ENCODE measurements around the gene PCA3. TPM values are rescaled to one million over a fixed set of nuclear protein-coding genes. Genes with fewer than 3 reads are reported as not detected.

The PCA3 gene
- total and polyA plus RNA-seq, 2 of the 8 experiments (the other 6 are each of a cell fraction or from before 2014, with no cell fraction given) = not detected

DNA sequence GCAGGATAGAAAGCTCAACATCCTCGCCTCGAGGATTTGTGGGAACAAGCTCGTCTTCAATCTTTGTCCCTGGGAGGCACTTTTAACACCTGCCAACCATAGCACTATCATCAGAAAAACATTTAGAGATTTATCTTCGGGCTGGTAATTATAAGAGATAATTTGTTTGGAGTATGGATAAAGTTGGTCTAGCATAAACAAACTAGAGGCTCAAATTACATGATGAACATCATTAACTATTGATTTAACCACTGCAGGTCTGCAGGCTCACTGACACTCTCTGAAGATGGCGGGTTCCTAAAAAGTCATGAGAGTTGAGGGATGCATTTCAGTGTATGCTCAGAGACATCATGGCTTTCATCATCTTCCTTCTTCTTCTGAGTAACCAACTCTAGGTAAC lies 25.8 kb upstream of the PCA3 start:
- no peak overlapping the region for H2BK120ac ChIP-seq (replicated peaks; ENCODE audit: low read depth, low read length)
- no peak for DNase-seq (ENCODE audit: low read depth in 1 of 2, low spot score in 2 of 2)
- H3K9ac ChIP-seq (replicated peaks in 1 of 4; ENCODE audit: extremely low read depth in 1 of 4, low read depth in 3 of 4, low read length in 3 of 4) = no peak overlapping the region
- no peak overlapping the region for H3K14ac ChIP-seq (ENCODE audit: insufficient read length)
- H3K56ac ChIP-seq (replicated peaks; ENCODE audit: insufficient read length, low read depth, low read length) = no peak overlapping the region
- no peaks in the 10 kb centered on the region for H4K20me1 ChIP-seq (replicated peaks in 1 of 2; ENCODE audit: control insufficient read depth in 1 of 2, insufficient read depth in 2 of 2, low read length in 2 of 2)
- no peak overlapping the region for H4K5ac ChIP-seq (ENCODE audit: insufficient read length, low read depth, low read length)
- H2BK15ac ChIP-seq (ENCODE audit: low read length) = no peak overlapping the region
- ChIA-PET POLR2A (ENCODE audit: partially characterized antibody) (no interaction called here), CTCF (ENCODE audit: partially characterized antibody) (interaction anchor here (1.1 to 2.1 kb wide), 3 partner anchors 21 to 567 kb away, joined by 3 to 5 read pairs (median 3); no protein-coding TSS in a partner anchor)
- no peaks in the 10 kb centered on the region for H3K9me3 ChIP-seq (ENCODE audit: insufficient read depth in 2 of 2, low read depth in 1 of 2, low read length in 1 of 2)
- H3K4me2 ChIP-seq (ENCODE audit: insufficient read depth in 1 of 2, low read depth in 2 of 2, low read length in 2 of 2) = no peak overlapping the region
- no peak overlapping the region for H3K4ac ChIP-seq (replicated peaks; ENCODE audit: insufficient read length, low read depth, low read length)
- no peak overlapping the region for H3K18ac ChIP-seq (ENCODE audit: extremely low read depth, low read length)
- no peaks in the 10 kb centered on the region for H3K79me2 ChIP-seq (ENCODE audit: control insufficient read depth in 1 of 2, insufficient read depth in 2 of 2, low read length in 2 of 2)
- no peak for TF ChIP-seq YY1 (IDR thresholded peaks at IDR 0.05; ENCODE audit: low read depth, low read length)
- no peak for TF ChIP-seq KDM4A (IDR thresholded peaks at IDR 0.05; ENCODE audit: low read depth, low read length, severe bottlenecking)
- no peak for TF ChIP-seq RFX5 (IDR thresholded peaks at IDR 0.05; ENCODE audit: borderline replicate concordance, low read depth, low read length)
- no peak for TF ChIP-seq CBX8 (IDR thresholded peaks at IDR 0.05; ENCODE audit: borderline replicate concordance, low read depth, low read length)
- TF ChIP-seq GTF2F1 (IDR thresholded peaks at IDR 0.05; ENCODE audit: borderline replicate concordance, low read depth, low read length) = no peak
- no peak for TF ChIP-seq TBP (IDR thresholded peaks at IDR 0.05; ENCODE audit: low read depth, low read length)
- TF ChIP-seq POLR2A (IDR thresholded peaks at IDR 0.05; ENCODE audit: control extremely low read depth in 1 of 2, low read depth in 2 of 2, low read length in 2 of 2) = no peak
- TF ChIP-seq HDAC6 (IDR thresholded peaks at IDR 0.05; ENCODE audit: low read depth, low read length) = no peak
- TF ChIP-seq EZH2 (IDR thresholded peaks at IDR 0.05; ENCODE audit: low read depth, low read length, severe bottlenecking) = no peak
- TF ChIP-seq, protein P1, sequence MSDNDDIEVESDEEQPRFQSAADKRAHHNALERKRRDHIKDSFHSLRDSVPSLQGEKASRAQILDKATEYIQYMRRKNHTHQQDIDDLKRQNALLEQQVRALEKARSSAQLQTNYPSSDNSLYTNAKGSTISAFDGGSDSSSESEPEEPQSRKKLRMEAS (IDR thresholded peaks at IDR 0.05) = no peak
- TF ChIP-seq RXRA (IDR thresholded peaks at IDR 0.05; ENCODE audit: insufficient read depth, low read depth, low read length) = no peak
- TF ChIP-seq SAP30 (IDR thresholded peaks at IDR 0.05; ENCODE audit: insufficient read depth, insufficient replicate concordance, low read length) = no peak
- TF ChIP-seq, protein P2, sequence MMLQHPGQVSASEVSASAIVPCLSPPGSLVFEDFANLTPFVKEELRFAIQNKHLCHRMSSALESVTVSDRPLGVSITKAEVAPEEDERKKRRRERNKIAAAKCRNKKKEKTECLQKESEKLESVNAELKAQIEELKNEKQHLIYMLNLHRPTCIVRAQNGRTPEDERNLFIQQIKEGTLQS (IDR thresholded peaks at IDR 0.05; ENCODE audit: insufficient read depth, low read depth, low read length) = no peak
- TF ChIP-seq SIN3A (conservative IDR thresholded peaks at IDR 0.05 in 1 of 2, IDR thresholded peaks at IDR 0.05 in 1 of 2; ENCODE audit: low read depth in 1 of 2, low read length in 2 of 2) = no peak
- no peak overlapping the region for H2AK5ac ChIP-seq (ENCODE audit: low read depth, low read length)
- H2BK12ac ChIP-seq (ENCODE audit: low read depth, low read length) = no peak overlapping the region
- no peak overlapping the region for H2AFZ ChIP-seq (ENCODE audit: low read length)
- H3K79me1 ChIP-seq (ENCODE audit: low read depth, low read length) = no peaks in the 10 kb centered on the region
- 93% methylated on average over 5 of the region's 5 CpGs; no CpG with 5 or more reads in 1 of the 2 experiments for WGBS, 2 experiments (ENCODE audit: extremely low coverage in 1 of 2, insufficient coverage in 1 of 2, insufficient read length in 1 of 2, insufficient replicate concordance in 2 of 2, low coverage in 1 of 2, low lambda C conversion rate in 2 of 2, missing lambda C conversion rate in 1 of 2)
- no peak overlapping the region for H4K91ac ChIP-seq (replicated peaks; ENCODE audit: insufficient read length, low read length)
- H2BK20ac ChIP-seq (ENCODE audit: low read length) = no peak overlapping the region
- H3K4me3 ChIP-seq (ENCODE audit: extremely low read depth in 1 of 4, insufficient read depth in 2 of 4, low read depth in 3 of 4, low read length in 4 of 4) = no peak overlapping the region
- H2BK5ac ChIP-seq (ENCODE audit: low read depth, low read length) = no peak overlapping the region
- no peak for FAIRE-seq
- H3K27ac ChIP-seq (ENCODE audit: low read depth, low read length) = no peak overlapping the region
- H3K36me3 ChIP-seq (ENCODE audit: control insufficient read depth in 2 of 4, insufficient read depth in 4 of 4, low read length in 3 of 4) = no peaks in the 10 kb centered on the region
- H4K8ac ChIP-seq (ENCODE audit: extremely low read depth, insufficient read depth, low read length) = no peak overlapping the region
- H3K23me2 ChIP-seq (ENCODE audit: low read depth, low read length) = no peaks in the 10 kb centered on the region
- no peaks in the 10 kb centered on the region for H3K27me3 ChIP-seq (replicated peaks in 1 of 4; ENCODE audit: control insufficient read depth in 3 of 4, extremely low read depth in 1 of 4, insufficient read depth in 3 of 4, low read length in 3 of 4)
- no peak overlapping the region for H3K23ac ChIP-seq (ENCODE audit: insufficient read length)
- H3K4me1 ChIP-seq (replicated peaks in 1 of 4; ENCODE audit: control insufficient read depth in 3 of 4, insufficient read depth in 4 of 4, low read length in 3 of 4) = peaks cover 0 to 5% (median 0%) of the 10 kb centered on the region in 4 experiments; a peak in 1 of 7 replicates

All from H1 (cell line).